Epithelial cell of esophagus (primary cell): ENCODE results near the gene CCDC40.

Source experiments
- DNase-seq: peaks from one replicate; pipeline ENCODE4 v3.0.0; 2010; ENCODE audit warnings: low read depth
- H3K4me3 ChIP-seq: 2 replicates; pipeline ENCODE4 v1.5.1; 2011; ENCODE audit warnings: mild to moderate bottlenecking, low read length, control low read depth
- TF ChIP-seq, protein P1 (sequence below): IDR thresholded peaks from 2 replicates; pipeline ENCODE4 v1.5.1; 2011; ENCODE audit warnings: low read depth, mild to moderate bottlenecking, low read length, control low read depth, inconsistent platforms; ENCODE audit not compliant: insufficient read depth; ENCODE audit errors: missing control alignments

The CCDC40 gene

DNA sequence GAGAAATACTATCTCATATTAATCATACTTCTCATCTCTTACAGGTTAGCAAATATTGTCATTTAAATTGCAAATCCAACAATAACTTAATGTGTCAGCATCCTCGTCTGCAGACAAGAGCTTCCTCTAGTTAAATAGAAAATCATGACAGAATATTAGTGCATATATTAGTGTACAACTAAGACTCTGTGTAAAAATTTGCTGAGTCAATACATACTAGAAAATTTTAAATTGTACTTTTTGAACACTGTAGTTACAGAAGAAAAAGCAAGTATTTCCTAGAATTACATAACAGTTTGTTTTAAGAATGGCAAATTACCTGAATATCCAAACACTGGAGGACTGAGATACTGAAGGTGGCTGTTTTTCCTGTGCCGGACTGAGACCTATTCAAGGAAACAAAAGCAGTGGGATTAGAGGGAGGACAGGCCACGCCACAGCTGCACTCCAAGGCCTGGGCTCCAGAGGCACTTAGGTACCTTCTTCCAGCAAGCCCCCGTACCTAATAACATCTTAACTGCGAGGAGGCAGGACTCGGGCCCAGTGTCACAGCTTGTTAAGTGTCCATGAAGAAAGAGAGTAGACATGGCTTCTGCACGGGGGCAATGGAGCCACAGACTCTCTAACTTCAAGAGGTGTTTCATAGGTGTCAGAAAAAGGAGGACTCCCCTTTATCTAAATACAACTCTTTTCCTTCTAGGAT is 105.2 kb downstream of the CCDC40 start:
- DNase-seq, result no peak
- H3K4me3 ChIP-seq, result no peak overlapping the region
- TF ChIP-seq, protein P1, sequence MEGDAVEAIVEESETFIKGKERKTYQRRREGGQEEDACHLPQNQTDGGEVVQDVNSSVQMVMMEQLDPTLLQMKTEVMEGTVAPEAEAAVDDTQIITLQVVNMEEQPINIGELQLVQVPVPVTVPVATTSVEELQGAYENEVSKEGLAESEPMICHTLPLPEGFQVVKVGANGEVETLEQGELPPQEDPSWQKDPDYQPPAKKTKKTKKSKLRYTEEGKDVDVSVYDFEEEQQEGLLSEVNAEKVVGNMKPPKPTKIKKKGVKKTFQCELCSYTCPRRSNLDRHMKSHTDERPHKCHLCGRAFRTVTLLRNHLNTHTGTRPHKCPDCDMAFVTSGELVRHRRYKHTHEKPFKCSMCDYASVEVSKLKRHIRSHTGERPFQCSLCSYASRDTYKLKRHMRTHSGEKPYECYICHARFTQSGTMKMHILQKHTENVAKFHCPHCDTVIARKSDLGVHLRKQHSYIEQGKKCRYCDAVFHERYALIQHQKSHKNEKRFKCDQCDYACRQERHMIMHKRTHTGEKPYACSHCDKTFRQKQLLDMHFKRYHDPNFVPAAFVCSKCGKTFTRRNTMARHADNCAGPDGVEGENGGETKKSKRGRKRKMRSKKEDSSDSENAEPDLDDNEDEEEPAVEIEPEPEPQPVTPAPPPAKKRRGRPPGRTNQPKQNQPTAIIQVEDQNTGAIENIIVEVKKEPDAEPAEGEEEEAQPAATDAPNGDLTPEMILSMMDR, result no peak

DNA sequence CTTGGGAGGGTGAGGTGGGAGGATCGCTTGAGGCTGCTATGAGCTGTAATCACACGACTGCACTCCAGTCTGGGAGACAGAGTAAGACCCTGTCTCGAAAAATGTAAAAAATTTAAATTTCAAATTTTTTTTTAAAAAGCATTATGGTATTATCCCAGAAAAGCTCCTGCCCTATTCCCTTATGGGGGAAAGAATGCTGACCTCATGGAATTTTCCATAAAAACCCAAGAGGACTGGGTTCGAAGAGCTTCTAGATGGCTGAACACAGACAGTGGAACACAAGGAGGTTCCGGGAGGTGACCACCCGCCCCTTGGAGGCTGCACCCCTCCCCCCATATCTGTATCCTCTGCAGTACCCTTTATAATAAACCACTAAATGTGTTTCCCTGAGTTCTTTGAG is 106.5 kb downstream of the CCDC40 start:
- no peak for DNase-seq
- H3K4me3 ChIP-seq, result no peak overlapping the region
- TF ChIP-seq, protein P1, result no peak

DNA sequence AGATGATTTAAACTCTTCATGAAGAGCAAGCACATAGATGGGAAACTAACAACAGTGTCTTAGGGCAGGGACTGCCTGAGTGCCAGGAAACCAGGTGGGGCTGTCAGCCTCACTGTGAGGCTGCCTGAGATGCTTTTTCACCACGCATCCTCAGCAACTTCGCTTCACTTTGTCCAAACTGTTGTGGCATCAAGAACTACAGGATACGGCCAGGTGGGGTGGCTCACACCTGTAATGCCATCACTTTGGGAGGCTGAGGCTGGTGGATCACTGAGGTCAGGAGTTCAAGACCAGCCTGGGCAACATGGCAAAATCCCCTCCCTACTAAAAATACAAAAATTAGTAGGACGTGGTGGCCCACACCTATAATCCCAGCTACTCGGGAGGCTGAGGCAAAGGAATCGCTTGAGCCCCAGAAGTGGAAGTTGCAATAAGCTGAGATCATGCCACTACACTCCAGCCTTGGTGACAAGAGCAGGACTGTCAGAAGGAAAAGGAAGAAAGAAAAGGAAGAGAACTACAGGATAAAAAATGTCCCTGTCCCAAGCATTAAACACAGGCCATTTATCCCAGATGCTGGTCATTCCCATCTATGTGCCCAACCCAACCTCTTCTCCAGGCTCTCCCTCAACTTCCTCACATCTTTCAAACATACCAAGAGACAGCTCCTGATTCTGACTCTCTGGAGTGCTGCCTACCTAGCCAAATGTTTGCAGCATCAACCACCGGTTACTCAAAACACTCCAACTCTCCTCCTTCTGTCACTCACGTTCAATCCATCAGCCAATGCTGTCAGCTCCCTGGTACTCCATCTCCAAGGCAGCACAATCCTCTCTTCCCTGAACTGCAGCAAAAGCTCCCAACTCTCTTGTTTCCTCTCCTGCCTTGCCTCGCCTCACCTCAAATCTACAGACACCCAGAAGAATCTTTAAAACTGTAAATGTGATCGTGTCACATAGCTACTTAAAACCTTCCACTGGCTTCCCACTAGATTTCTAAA is 108.9 kb downstream of the CCDC40 start:
- DNase-seq, result peak; percentile 27
- TF ChIP-seq, protein P1, result no peak
- peak overlapping the region; percentile 83 for H3K4me3 ChIP-seq

DNA sequence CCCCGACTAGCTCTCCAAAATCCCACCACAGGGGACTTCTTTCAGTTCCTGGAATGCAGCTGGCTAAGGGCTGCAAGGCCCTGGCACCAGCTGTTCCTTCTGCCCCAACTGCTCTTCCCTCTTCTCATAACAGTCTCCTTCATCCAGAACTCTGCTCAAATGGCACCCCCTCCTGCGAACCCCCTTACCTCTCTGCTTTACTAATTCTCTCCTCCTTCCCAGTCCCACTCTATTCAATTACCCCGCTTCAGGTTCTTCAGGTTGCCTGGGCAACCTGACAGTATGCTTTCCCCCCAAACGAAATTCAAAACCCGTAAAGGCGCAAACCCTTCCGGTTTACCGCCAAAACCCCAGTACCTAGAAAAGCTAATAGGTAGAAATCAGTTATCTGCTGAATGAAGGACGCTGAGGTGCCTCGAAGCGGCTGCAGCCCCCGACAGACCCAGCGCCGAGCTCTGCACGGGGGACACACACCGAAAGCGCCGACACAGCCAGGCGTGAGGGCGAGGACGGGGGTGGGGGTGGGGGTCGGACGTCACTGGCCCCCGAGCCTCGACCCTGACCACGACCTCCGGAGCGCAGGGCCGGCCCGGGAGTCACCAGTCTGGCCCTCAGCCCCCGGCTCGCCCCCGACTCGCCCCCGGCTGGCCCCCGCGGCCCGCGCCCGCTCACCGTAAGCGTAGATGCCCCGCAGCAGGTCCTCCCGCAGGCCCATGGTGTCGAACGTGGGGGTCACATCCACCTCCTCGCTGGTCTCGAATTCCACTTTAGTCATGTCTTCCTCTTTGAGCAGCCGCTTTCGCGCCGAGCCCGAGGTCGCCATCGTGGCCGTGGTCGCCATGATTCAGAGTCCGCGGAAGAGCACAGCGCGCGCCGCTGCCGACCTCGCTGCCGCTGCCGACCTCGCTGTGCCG is 109.9 kb downstream of the CCDC40 start:
- TF ChIP-seq, protein P1, result no peak
- DNase-seq, result no peak
- peak overlapping the region; percentile 83 for H3K4me3 ChIP-seq

DNA sequence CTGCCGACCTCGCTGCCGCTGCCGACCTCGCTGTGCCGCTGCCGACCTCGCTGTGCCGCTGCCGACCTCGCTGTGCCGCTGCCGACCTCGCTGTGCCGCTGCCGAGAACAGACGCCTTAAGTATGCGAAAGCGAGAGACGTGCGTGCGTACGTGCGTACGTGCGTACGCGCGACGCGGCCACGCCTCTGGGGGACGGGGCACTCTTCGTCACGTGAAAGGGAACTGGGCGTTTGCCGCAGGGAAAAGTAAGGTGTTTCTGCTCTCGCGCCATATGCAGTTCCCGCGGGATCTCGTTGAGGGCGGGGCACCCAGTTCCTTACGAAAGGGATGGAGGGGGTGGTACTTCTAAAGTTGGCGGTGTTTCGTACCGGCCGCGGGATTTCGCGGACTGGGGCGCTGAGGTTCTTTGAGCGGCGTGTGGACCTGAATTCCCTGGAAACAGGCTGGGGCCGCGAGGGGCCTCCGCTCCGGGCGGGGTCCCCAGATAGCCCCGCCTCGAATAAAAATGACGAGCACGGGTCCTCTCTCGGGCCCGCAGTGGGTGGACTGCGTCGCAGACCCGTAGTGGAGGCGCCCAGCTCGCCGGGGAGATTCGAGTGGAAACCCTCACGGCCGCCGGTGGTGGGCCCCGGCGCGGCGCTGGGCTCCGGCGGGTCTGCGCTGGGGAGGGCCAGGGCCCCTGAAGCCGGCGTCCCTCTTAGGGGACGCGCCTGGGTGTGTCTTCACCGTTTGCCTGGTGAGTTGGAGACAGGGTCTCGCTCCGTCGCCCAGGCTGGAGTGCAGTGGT is 110.8 kb downstream of the CCDC40 start, which contains the start of gene EIF4A3:
TSS of gene EIF4A3 (minus strand) at position 94 of the 788 bp plus-strand sequence. CDS start 167 bp downstream, outside the sequence.
- TF ChIP-seq, protein P1, result no peak
- peak within 1 kb of the TSS; percentile 83 for H3K4me3 ChIP-seq

More for the DNA sequence above, 110.8 kb downstream of the CCDC40 start, which contains the start of gene EIF4A3:
- DNase-seq, result peak; percentile 99
